ENCODE results near the gene IL17C. TPM values are rescaled to one million over a fixed set of nuclear protein-coding genes. Genes with fewer than 3 reads are reported as not detected.

Gene IL17C
- total RNA-seq, 2 donors from 2014 or later = not detected

GRCh38 chr16:88610909-88611812 lies 27.2 kb upstream of the IL17C start:
- intact Hi-C loops (cut with DNase I) = no loop called here
- peaks cover 18% of the 10 kb centered on the region for H3K36me3 ChIP-seq
- no peaks in the 10 kb centered on the region for H3K9me3 ChIP-seq
- H3K9ac ChIP-seq (ENCODE audit: low read depth in 2 of 2, low read length in 2 of 2) = no peak overlapping the region
- peaks cover 6% of the 10 kb centered on the region for H3K4me1 ChIP-seq
- no peak for DNase-seq
- H3K27ac ChIP-seq = no peak overlapping the region
- no peak overlapping the region for H3K4me3 ChIP-seq
- TF ChIP-seq, protein P1, sequence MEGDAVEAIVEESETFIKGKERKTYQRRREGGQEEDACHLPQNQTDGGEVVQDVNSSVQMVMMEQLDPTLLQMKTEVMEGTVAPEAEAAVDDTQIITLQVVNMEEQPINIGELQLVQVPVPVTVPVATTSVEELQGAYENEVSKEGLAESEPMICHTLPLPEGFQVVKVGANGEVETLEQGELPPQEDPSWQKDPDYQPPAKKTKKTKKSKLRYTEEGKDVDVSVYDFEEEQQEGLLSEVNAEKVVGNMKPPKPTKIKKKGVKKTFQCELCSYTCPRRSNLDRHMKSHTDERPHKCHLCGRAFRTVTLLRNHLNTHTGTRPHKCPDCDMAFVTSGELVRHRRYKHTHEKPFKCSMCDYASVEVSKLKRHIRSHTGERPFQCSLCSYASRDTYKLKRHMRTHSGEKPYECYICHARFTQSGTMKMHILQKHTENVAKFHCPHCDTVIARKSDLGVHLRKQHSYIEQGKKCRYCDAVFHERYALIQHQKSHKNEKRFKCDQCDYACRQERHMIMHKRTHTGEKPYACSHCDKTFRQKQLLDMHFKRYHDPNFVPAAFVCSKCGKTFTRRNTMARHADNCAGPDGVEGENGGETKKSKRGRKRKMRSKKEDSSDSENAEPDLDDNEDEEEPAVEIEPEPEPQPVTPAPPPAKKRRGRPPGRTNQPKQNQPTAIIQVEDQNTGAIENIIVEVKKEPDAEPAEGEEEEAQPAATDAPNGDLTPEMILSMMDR (IDR thresholded peaks at IDR 0.05) = no peak
- no peaks in the 10 kb centered on the region for H3K27me3 ChIP-seq

GRCh38 chr16:88613293-88613692 lies 25.1 kb upstream of the IL17C start:
- Histone ChIP-seq H3K27me3 (no peaks in the 10 kb centered on the region), H3K4me1 (peaks cover 21% of the 10 kb centered on the region), H3K36me3 (peaks cover 18% of the 10 kb centered on the region), H3K27ac (no peak overlapping the region), H3K9me3 (no peaks in the 10 kb centered on the region), H3K9ac (ENCODE audit: low read depth in 2 of 2, low read length in 2 of 2) (no peak overlapping the region), H3K4me3 (no peak overlapping the region)
- TF ChIP-seq, protein P1 (IDR thresholded peaks at IDR 0.05) = no peak
- DNase-seq = no peak
- intact Hi-C loops (cut with DNase I) = no loop called here

DNA sequence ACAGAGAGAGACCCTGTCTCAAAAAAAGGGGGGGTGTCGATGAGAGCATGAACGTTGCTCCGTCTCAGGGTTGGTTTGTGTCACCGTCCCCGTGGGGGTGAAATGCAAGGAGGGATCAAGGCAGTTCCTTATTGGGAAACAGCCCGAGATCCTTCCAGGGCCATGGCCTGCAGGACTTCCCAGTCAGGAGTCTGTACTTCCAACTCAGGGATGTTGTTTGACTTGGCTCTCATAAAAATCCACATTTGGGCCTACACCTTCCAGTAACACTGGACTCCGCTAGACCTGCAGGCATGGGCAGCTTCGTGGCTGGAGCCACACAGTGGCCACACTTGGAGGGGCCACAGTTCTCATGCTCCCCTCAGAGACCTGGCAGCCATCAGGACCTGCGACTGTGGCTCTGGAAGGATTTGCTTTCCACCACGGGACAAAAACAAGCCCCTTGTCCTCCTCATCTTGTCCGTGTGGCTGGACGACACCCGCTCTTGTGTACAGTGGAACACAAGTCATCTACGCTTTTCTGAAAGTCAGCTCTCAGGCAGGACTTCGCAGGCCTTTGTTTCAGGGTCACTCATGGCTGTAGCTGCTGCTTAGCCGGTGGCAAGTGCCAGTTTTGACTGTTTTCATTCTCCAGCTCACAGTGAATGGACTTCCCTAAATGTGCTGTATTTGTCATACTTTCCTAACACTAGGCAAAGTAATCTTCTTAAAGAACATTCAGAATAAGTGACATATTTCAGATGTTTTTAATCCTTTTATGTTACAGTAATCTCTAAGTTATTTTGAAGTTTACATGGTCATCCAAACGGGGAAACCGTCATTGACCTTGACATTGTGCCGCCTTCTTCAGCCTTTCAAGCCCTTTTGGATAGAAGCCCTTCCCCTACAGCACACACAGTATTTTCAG lies 24.2 kb upstream of the IL17C start:
- intact Hi-C loops (cut with DNase I) = no loop called here
- TF ChIP-seq, protein P1 (IDR thresholded peaks at IDR 0.05) = no peak
- Histone ChIP-seq H3K36me3 (peaks cover 18% of the 10 kb centered on the region), H3K27me3 (no peaks in the 10 kb centered on the region), H3K4me3 (no peak overlapping the region), H3K4me1 (peaks cover 28% of the 10 kb centered on the region), H3K9ac (ENCODE audit: low read depth in 2 of 2, low read length in 2 of 2) (no peak overlapping the region), H3K9me3 (no peaks in the 10 kb centered on the region), H3K27ac (no peak overlapping the region)
- DNase-seq = no peak

DNA sequence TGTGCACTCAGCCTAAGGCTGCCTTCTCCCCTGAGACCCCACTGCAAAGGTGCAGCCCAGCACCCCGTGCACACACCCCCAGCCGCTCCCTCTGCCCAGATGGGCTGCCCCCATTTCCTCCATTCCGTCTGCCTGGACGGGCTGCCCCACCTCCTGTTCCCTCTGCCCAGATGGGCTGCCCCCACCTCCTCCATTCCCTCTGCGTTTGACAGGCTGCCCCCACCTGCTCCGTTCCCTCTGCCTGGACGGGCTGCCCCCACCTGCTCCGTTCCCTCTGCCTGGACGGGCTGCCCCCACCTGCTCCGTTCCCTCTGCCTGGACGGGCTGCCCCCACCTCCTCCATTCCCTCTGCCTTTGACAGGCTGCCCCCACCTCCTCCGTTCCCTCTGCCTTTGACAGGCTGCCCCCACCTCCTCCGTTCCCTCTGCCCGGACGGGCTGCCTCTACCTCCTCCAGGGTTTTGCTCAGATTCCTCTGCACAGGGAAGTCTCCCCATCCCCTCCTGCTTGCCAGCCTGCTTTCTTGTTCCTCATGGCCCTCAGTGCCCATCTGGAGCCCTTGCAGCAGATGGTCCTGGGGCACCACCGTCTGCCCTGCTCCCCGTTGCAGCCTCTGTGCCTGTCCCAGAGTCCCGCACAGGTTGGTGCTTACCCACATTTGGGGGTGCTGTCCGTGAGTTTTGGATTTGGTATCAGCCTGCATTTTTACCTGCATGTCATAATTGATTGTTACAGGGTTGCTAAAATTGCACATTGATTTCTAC lies 23.4 kb upstream of the IL17C start:
- TF ChIP-seq, protein P1 (IDR thresholded peaks at IDR 0.05) = no peak
- Histone ChIP-seq H3K9me3 (no peaks in the 10 kb centered on the region), H3K27ac (no peak overlapping the region), H3K9ac (ENCODE audit: low read depth in 2 of 2, low read length in 2 of 2) (no peak overlapping the region), H3K4me3 (no peak overlapping the region), H3K36me3 (peaks cover 11% of the 10 kb centered on the region), H3K4me1 (peaks cover 32% of the 10 kb centered on the region), H3K27me3 (no peaks in the 10 kb centered on the region)
- intact Hi-C loops (cut with DNase I) = no loop called here
- DNase-seq = no peak

GRCh38 chr16:88616320-88616719 lies 22.1 kb upstream of the IL17C start:
- peak; percentile 95 for DNase-seq
- Histone ChIP-seq H3K4me3 (no peak overlapping the region), H3K27ac (peak overlapping the region; percentile 83), H3K36me3 (peaks cover 5% of the 10 kb centered on the region), H3K9me3 (no peaks in the 10 kb centered on the region), H3K4me1 (peaks cover 32% of the 10 kb centered on the region), H3K27me3 (no peaks in the 10 kb centered on the region), H3K9ac (ENCODE audit: low read depth in 2 of 2, low read length in 2 of 2) (peak overlapping the region in 1 of 2 donors; percentile 58)
- TF ChIP-seq, protein P1 (IDR thresholded peaks at IDR 0.05) = no peak
- intact Hi-C loops (cut with DNase I) = no loop called here
